ENCODE measurements around the gene MIAT.

DNA sequence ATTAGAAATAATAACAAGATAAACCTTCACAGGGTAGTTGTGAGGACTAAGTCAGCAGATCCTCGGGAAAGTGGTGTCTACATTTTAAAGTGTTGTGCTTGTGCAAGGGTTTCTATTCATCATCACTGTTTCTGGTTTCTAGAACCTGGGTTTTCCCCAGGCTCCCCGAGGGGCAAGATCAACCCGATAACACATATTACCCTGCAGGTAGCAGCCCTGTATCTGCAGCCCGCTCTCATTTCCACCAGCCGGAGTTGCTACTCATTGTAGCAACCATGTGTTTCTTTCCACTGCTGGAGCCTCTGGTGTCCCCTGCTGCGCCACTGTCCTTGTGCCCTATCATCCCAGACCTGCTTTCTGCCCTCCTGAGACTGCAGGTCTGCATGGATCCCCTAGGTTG lies 67.0 kb downstream of the MIAT start:
- TF ChIP-seq FOXA1 (IDR thresholded peaks at IDR 0.05) (no peak), L3MBTL2 (conservative IDR thresholded peaks at IDR 0.05) (no peak)

Data from HEK293T (cell line).